ENCODE measurements around the gene B4GALNT4.

- no peak for TF ChIP-seq CTCF (IDR thresholded peaks at IDR 0.05)
- TF ChIP-seq POLR2A (IDR thresholded peaks at IDR 0.05): no peak
Observed at GRCh38 chr11:370070-370941, 1.0 kb downstream of the B4GALNT4 start.
